A549 (cell line): ENCODE data around the gene PCDH9. TPM values are rescaled to one million over a fixed set of nuclear protein-coding genes. Genes with fewer than 3 reads are reported as not detected.

Source experiments
- ATAC-seq, 2 experiments: fragments of 200-7000 bp in 1 of 2; fragments of >200 bp in 1 of 2; cut with Nextera tagmentation in 1 of 2; cut with Tn5 transposase in 1 of 2; 3 replicates each; pipeline versions ENCODE4 v1.8.0 to v1.9.1; 2018 to 2020; ENCODE audit warnings: mild to moderate bottlenecking in 1 of 2, moderate library complexity in 1 of 2
- CTCF ChIA-PET: fragments of 300-600 bp; sonication (Branson Sonifier 250); formaldehyde crosslinking; extraction: SDS; loops from one replicate; lab custom pipeline; 2021; ENCODE audit warnings: antibody characterized with exemption, inconsistent platforms; lab: Yijun Ruan, JAX
- POLR2A ChIA-PET: fragments of 350-600 bp; formaldehyde crosslinking; extraction: SDS; loops from one replicate; lab custom pipeline; 2021; ENCODE audit warnings: antibody characterized with exemption, inconsistent platforms; lab: Yijun Ruan, JAX
- DNase-seq, 2 experiments: peaks; one replicate each; pipeline versions ENCODE4 v3.0.0 to v3.0.0-alpha.2; 2011 to 2016; ENCODE audit warnings: low read depth in 1 of 2, low spot score in 1 of 2
- FAIRE-seq: peaks from 2 replicates; lab custom pipeline; 2011; peaks lifted over from hg19 to GRCh38; lab: Jason Lieb, UNC
- H3K27ac ChIP-seq, 2 experiments: fragments of >200 bp; sonication (Bioruptor Twin); formaldehyde crosslinking; 3 replicates each; pipeline ENCODE4 v1.5.1; 2016 to 2017
- H3K4me1 ChIP-seq: fragments of >200 bp; sonication (Bioruptor Twin); formaldehyde crosslinking; 3 replicates; pipeline ENCODE4 v1.6.1; 2016
- H3K4me2 ChIP-seq: fragments of >200 bp; sonication (Bioruptor Twin); formaldehyde crosslinking; 3 replicates; pipeline ENCODE4 v1.6.1; 2016
- H3K4me3 ChIP-seq: fragments of >200 bp; sonication (Bioruptor Twin); formaldehyde crosslinking; 3 replicates; pipeline ENCODE4 v1.5.1; 2016
- H3K9me3 ChIP-seq: fragments of >200 bp; sonication (Bioruptor Twin); formaldehyde crosslinking; 3 replicates; pipeline ENCODE4 v1.6.1; 2016
- CBX8 ChIP-seq: fragments of 200-600 bp; sonication (generic); IDR thresholded peaks from 2 replicates; pipeline ENCODE4 v1.6.1; 2016
- CEBPB ChIP-seq, 2 experiments: fragments of >200 bp in 1 of 2; sonication (Bioruptor Twin) in 1 of 2; formaldehyde crosslinking in 1 of 2; IDR thresholded peaks; 2 replicates each; pipeline ENCODE4 v1.6.1; 2012 to 2016
- E2F6 ChIP-seq: IDR thresholded peaks from 2 replicates; pipeline ENCODE4 v1.6.1; 2012; ENCODE audit warnings: low read depth, borderline replicate concordance
- EHF ChIP-seq: fragments of 250-450 bp; sonication (Bioruptor Pico); IDR thresholded peaks from 2 replicates; pipeline ENCODE4 v1.5.0; 2020; ENCODE audit warnings: mild to moderate bottlenecking
- ELK1 ChIP-seq: fragments of 150-350 bp; IDR thresholded peaks from 2 replicates; pipeline ENCODE4 v1.6.1; 2014; ENCODE audit warnings: low read depth, mild to moderate bottlenecking, low read length
- ESRRA ChIP-seq: fragments of 150-350 bp; IDR thresholded peaks from 2 replicates; pipeline ENCODE4 v1.6.1; 2014; ENCODE audit warnings: mild to moderate bottlenecking, low read length, borderline replicate concordance
- FOXS1 ChIP-seq: fragments of 250-450 bp; sonication (Bioruptor Pico); IDR thresholded peaks from 2 replicates; pipeline ENCODE4 v1.5.0; 2020; ENCODE audit warnings: mild to moderate bottlenecking, moderate library complexity
- HEYL ChIP-seq: fragments of 250-450 bp; sonication (Bioruptor Pico); IDR thresholded peaks from 2 replicates; pipeline ENCODE4 v1.8.0; 2021; ENCODE audit warnings: mild to moderate bottlenecking, moderate library complexity
- HMGXB4 ChIP-seq: fragments of 250-450 bp; sonication (Bioruptor Pico); IDR thresholded peaks from 2 replicates; pipeline ENCODE4 v1.5.0; 2021; ENCODE audit warnings: mild to moderate bottlenecking, moderate library complexity, borderline replicate concordance
- HOXA7 ChIP-seq: fragments of 250-450 bp; sonication (Bioruptor Pico); IDR thresholded peaks from 2 replicates; pipeline ENCODE4 v1.5.0; 2020; ENCODE audit warnings: mild to moderate bottlenecking, moderate library complexity
- HOXB5 ChIP-seq: fragments of 250-450 bp; sonication (Bioruptor Pico); IDR thresholded peaks from 2 replicates; pipeline ENCODE4 v1.5.0; 2020; ENCODE audit warnings: mild to moderate bottlenecking, moderate library complexity
- JUNB ChIP-seq: fragments of >200 bp; sonication (Bioruptor Twin); formaldehyde crosslinking; IDR thresholded peaks from 2 replicates; pipeline ENCODE4 v1.6.1; 2016
- MAFK ChIP-seq: fragments of 450-650 bp; IDR thresholded peaks from 2 replicates; pipeline ENCODE4 v1.6.1; 2014; ENCODE audit not compliant: partially characterized antibody
- MAX ChIP-seq: IDR thresholded peaks from 2 replicates; pipeline ENCODE4 v1.6.1; 2012
- NFE2L2 ChIP-seq: fragments of 150-350 bp; conservative IDR thresholded peaks from 2 replicates; pipeline ENCODE4 v1.6.1; 2014; ENCODE audit warnings: low read length
- NPAS2 ChIP-seq: fragments of 250-450 bp; sonication (Bioruptor Pico); IDR thresholded peaks from 2 replicates; pipeline ENCODE4 v1.8.0; 2022; ENCODE audit warnings: mild to moderate bottlenecking, moderate library complexity, borderline replicate concordance
- PBX3 ChIP-seq: IDR thresholded peaks from 2 replicates; pipeline ENCODE4 v1.6.1; 2012
- POLR2A ChIP-seq: IDR thresholded peaks from 2 replicates; pipeline ENCODE4 v1.6.1; 2012; ENCODE audit warnings: mild to moderate bottlenecking, low read length
- RCOR1 ChIP-seq: fragments of 150-350 bp; IDR thresholded peaks from 2 replicates; pipeline ENCODE4 v1.6.1; 2014; ENCODE audit warnings: antibody characterized with exemption, low read length, low read depth
- RNF2 ChIP-seq: fragments of 200-600 bp; sonication (generic); IDR thresholded peaks from 2 replicates; pipeline ENCODE4 v1.6.1; 2016; ENCODE audit warnings: low read depth, mild to moderate bottlenecking, antibody characterized with exemption, moderate library complexity, borderline replicate concordance
- SREBF2 ChIP-seq: fragments of 450-650 bp; IDR thresholded peaks from 2 replicates; pipeline ENCODE4 v1.6.1; 2014; ENCODE audit warnings: mild to moderate bottlenecking, moderate library complexity
- TP53 ChIP-seq: fragments of 250-450 bp; sonication (Bioruptor Pico); IDR thresholded peaks from 2 replicates; pipeline ENCODE4 v1.5.0; 2021; ENCODE audit warnings: mild to moderate bottlenecking, moderate library complexity
- ZNF302 ChIP-seq: fragments of 250-450 bp; sonication (Bioruptor Pico); IDR thresholded peaks from 2 replicates; pipeline ENCODE4 v1.9.0; 2021; ENCODE audit warnings: inconsistent platforms, mild to moderate bottlenecking, moderate library complexity
- ZSCAN20 ChIP-seq: fragments of 250-450 bp; sonication (Bioruptor Pico); IDR thresholded peaks from 2 replicates; pipeline ENCODE4 v1.8.0; 2022; ENCODE audit warnings: mild to moderate bottlenecking, moderate library complexity
- WGBS: methylation state at CpG from one replicate; pipeline ENCODE4 v1.1.6; 2017; ENCODE audit errors: missing lambda C conversion rate; 5-methylcytosine and 5-hydroxymethylcytosine counted together
- polyA plus RNA-seq, 4 experiments: library from polyadenylated mRNA; depleted of rRNA in 3 of 4; stranded (reverse); fragments of >200 nt; fragmentation: RNase III in 1 of 4; extraction: RNeasy Plus Mini Kit Qiagen cat#74134 plus additional on column Dnase treatment in 1 of 4; gene quantifications; 2 replicates in 3 of 4; 3 replicates in 1 of 4; pipeline ENCODE4 v1.2.3, GENCODE V29; 2011 to 2017

PCDH9 gene
- polyA plus RNA-seq, 2 of the 4 experiments (the other 2 are of a cell fraction), result 16.0 to 29.5 TPM

GRCh38 chr13:66840621-66841020 is 389.5 kb downstream of the PCDH9 start:
- POLR2A ChIA-PET, result no interaction called here
- TF ChIP-seq ZSCAN20 (no peak), NFE2L2 (no peak), NPAS2 (no peak)
- FAIRE-seq (no peak), ATAC-seq (no peak), DNase-seq (no peak)
- Histone ChIP-seq H3K4me1 (peaks cover under 1% of the 10 kb centered on the region; the same call in 1 of the 3 replicates), H3K9me3 (no peaks in the 10 kb centered on the region), H3K27ac (no peak overlapping the region), H3K4me3 (no peak overlapping the region), H3K4me2 (no peak overlapping the region)
- CTCF ChIA-PET, result no interaction called here
- 95% methylated on average over 3 of the region's 3 CpGs for WGBS

- Histone ChIP-seq H3K9me3 (no peaks in the 10 kb centered on the region), H3K4me3 (no peak overlapping the region), H3K27ac (no peak overlapping the region), H3K4me2 (no peak overlapping the region), H3K4me1 (peaks cover 12% of the 10 kb centered on the region; the same call in 1 of the 3 replicates)
- TF ChIP-seq MAX (no peak), ZNF302 (no peak), CEBPB (IDR thresholded peaks at IDR 0.05) (no peak), ELK1 (no peak), HMGXB4 (CRISPR knock-in tag) (no peak), RCOR1 (no peak), E2F6 (no peak), PBX3 (no peak), TP53 (CRISPR knock-in tag) (no peak), SREBF2 (no peak), EHF (CRISPR knock-in tag) (no peak), POLR2A (no peak), ZSCAN20 (no peak), CBX8 (no peak), NFE2L2 (no peak), ESRRA (no peak), FOXS1 (CRISPR knock-in tag) (no peak), JUNB (no peak), HOXA7 (no peak), RNF2 (no peak)
- 77% methylated on average over 10 of the region's 10 CpGs for WGBS
- DNase-seq (no peak), ATAC-seq (0 out of 6 replicates have a peak, but pooled peaks of 1 of the 2 experiments have one; percentile 24), FAIRE-seq (no peak)
- ChIA-PET POLR2A (no interaction called here), CTCF (no interaction called here)
Measured at GRCh38 chr13:66837246-66837645, 392.9 kb downstream of the PCDH9 start.

- 14% methylated on average over 9 of the region's 9 CpGs for WGBS
- peak; percentile 83 to 86; a peak in 4 of 6 replicates for ATAC-seq
- peak overlapping the region; percentile 58 for H3K4me2 ChIP-seq
- H3K27ac ChIP-seq, result peak overlapping the region; percentile 28 to 52; a peak in 4 of 6 replicates
- H3K4me1 ChIP-seq, result peaks cover 29% of the 10 kb centered on the region
- TF ChIP-seq HEYL, result no peak
- TF ChIP-seq HOXB5 (CRISPR knock-in tag), result peak; percentile 80; the same call in 1 of the 2 replicates
- TF ChIP-seq TP53 (CRISPR knock-in tag), result no peak
- no peak for TF ChIP-seq ESRRA
- no peak for TF ChIP-seq MAFK
- DNase-seq, result peak; percentile 7 to 66
- H3K4me3 ChIP-seq, result no peak overlapping the region
- no peaks in the 10 kb centered on the region for H3K9me3 ChIP-seq
- ChIA-PET CTCF (interaction anchor here (3.2 kb wide), 1 partner anchor 159 kb away, joined by 8 read pairs; no protein-coding TSS in a partner anchor), POLR2A (interaction anchor here (0.5 kb wide), 1 partner anchor 80 kb away, joined by 4 read pairs; no protein-coding TSS in a partner anchor)
- FAIRE-seq, result no peak
Measured at GRCh38 chr13:66835040-66835628, 395.0 kb downstream of the PCDH9 start.
